Heart left ventricle (tissue), 16 donors: Measurements from ENCODE around the gene WDR7. TPM values are rescaled to one million over a fixed set of nuclear protein-coding genes. Genes with fewer than 3 reads are reported as not detected.

Source experiments
- ATAC-seq, 4 donors: fragments of 200-7000 bp; cut with Tn5 transposase; one replicate each; pipeline ENCODE4 v1.9.1; 2020 to 2022; ENCODE audit warnings: moderate library complexity in 4 of 4, mild to moderate bottlenecking in 3 of 4, moderate number of reproducible peaks in 1 of 4
- DNase-seq, 5 donors: peaks; one replicate each; pipeline ENCODE4 v3.0.0-alpha.2; 2020
- H3K27ac ChIP-seq, 12 donors: fragments of 200-600 bp; sonication (generic) in 4 of 12; one replicate each; pipeline versions ENCODE4 v1.5.0 to v1.8.0; 2016 to 2022; ENCODE audit warnings: mild to moderate bottlenecking in 2 of 12
- H3K27me3 ChIP-seq, 9 donors: fragments of 200-600 bp; sonication (generic) in 2 of 9; one replicate each; pipeline versions ENCODE4 v1.5.1 to v1.8.0; 2016 to 2022; ENCODE audit warnings: mild to moderate bottlenecking in 3 of 9
- H3K36me3 ChIP-seq, 9 donors: fragments of 200-600 bp; sonication (generic) in 2 of 9; one replicate each; pipeline versions ENCODE4 v1.5.0 to v1.8.0; 2018 to 2022; ENCODE audit warnings: mild to moderate bottlenecking in 2 of 9
- H3K4me1 ChIP-seq, 12 donors: fragments of 200-600 bp; sonication (generic) in 4 of 12; one replicate each; pipeline versions ENCODE4 v1.5.0 to v1.8.0; 2016 to 2022; ENCODE audit warnings: mild to moderate bottlenecking in 3 of 12
- H3K4me3 ChIP-seq, 12 donors: fragments of 200-600 bp; sonication (generic) in 4 of 12; one replicate each; pipeline versions ENCODE4 v1.5.0 to v1.8.0; 2017 to 2022; ENCODE audit warnings: mild to moderate bottlenecking in 9 of 12, moderate library complexity in 4 of 12
- H3K9me3 ChIP-seq, 12 donors: fragments of 200-600 bp; sonication (generic) in 4 of 12; one replicate each; pipeline versions ENCODE4 v1.5.0 to v1.8.0; 2016 to 2022; ENCODE audit warnings: mild to moderate bottlenecking in 1 of 12
- CTCF ChIP-seq, 12 donors: fragments of 200-600 bp; sonication (generic) in 4 of 12; IDR thresholded peaks; one replicate each; pipeline versions ENCODE4 v1.5.0 to v1.8.0; 2018 to 2022; ENCODE audit warnings: antibody characterized with exemption in 12 of 12, mild to moderate bottlenecking in 5 of 12
- POLR2A ChIP-seq, 2 donors: fragments of 450-650 bp; IDR thresholded peaks; one replicate each; pipeline ENCODE4 v1.6.1; 2017; ENCODE audit warnings: antibody characterized with exemption in 2 of 2, mild to moderate bottlenecking in 2 of 2, moderate library complexity in 2 of 2
- WGBS, 4 donors: extraction: QIAGEN DNeasy Blood & Tissue Kit in 2 of 4; methylation state at CpG; one replicate each; pipeline versions ENCODE4 v1.1.5 to v1.1.7; 2013 to 2018; 5-methylcytosine and 5-hydroxymethylcytosine counted together
- intact Hi-C, 10 donors: fragments of 100-400 bp; cut with DNase I; formaldehyde crosslinking; loops; one replicate each; pipeline versions ENCODE4 v1.11.1 to v1.14.2; 2022
- polyA plus RNA-seq, 2 donors: library from polyadenylated mRNA; stranded (reverse); fragments of 200-250 nt; gene quantifications; one replicate each; pipeline ENCODE4 v1.2.3, GENCODE V29; 2013
- total RNA-seq, 9 donors: library from RNA; depleted of rRNA in 2 of 9; stranded (reverse); fragments of >200 nt in 2 of 9; fragmentation: NEBNext Ultra II Directional in 3 of 9; extraction: Animal tissue kit (Norgen Biotek cat#: 25700) in 3 of 9; gene quantifications; one replicate each; pipeline versions ENCODE4 v1.1.0 to v1.2.4, GENCODE V29; 2016 to 2023
- donor health status: ischemic (EF 13 %, LVEDD 7.1; RV severe dilation, severe dysfunction).
- donor health status: healthy with polysubstance abuse.
- donor health status: DM: no; HTN: yes; CAD: no.
- donor health status: DM: no; HTN: no; CAD: no.
- donor health status: ischemic (EF 25% LVEDD 6.9; RV normal size, moderate dysfunction).
- donor health status: ischemic (EF 25% LVEDD 5.7; RV mildly dilated, moderate dysfunction).
- donor health status: healthy.
- donor health status: DM: yes; HTN: yes; CAD: no.
- donor health status: ischemic (EF 35%, LVEDD 5.7; RV mildly dilated, moderate dysfunction).
- donor health status: nonischemic (EF 11% LVEDD 7.7; RV severe dilation, severe dysfunction).
- donor health status: DM: yes; HTN: yes; CAD: no.
- donor health status: PGD.
- donor health status: ischemic (EF 29% LVEDD 5.4; RV normal size, mild dysfunction).
- donor health status: nonischemic (EF 23%, LVEDD 6.1; RV moderate dilation, normal function).

Gene WDR7
- total and polyA plus RNA-seq, 11 donors: 4.3 to 33.6 (median 26.6) TPM

DNA sequence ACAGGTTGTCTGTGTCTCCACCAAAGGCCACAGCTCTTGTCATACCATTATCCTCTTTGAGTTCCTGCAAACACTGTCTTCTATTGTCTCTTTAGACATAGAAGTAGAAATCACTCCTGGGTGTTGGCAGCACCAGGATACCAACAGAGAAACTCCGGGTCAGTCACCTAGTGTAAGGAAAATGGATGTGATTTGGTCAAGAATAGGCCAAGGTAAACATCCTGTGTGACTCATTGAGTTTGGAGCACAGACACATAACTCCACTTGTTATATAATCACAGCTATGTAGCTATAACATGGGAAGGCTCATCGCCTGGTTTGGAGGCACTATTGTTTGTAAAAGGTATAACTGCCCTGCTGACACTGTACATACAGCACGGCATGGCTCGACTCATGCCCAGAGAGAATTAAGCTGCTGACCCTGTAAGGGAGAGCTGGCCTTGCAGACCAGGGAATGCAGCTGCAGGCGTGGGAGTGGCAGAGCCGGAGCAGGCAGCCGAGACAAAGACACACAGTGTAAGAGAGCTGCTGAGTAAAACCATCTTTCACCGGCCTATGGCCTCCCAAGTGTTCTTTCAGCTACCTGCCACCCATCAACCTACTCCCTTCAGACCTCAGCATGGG lies 9.3 kb upstream of the WDR7 start:
- no peaks in the 10 kb centered on the region for H3K9me3 ChIP-seq
- WGBS, 4 donors: 72 to 75% (median 74%) methylated on average over 8 of the region's 8 CpGs
- H3K27ac ChIP-seq: no peak overlapping the region
- TF ChIP-seq CTCF (IDR thresholded peaks at IDR 0.05) (no peak), POLR2A (IDR thresholded peaks at IDR 0.05) (no peak)
- intact Hi-C loops: loop anchor here in 1 of 10 donors (10.0 kb wide), 1 partner anchor 923 kb away; no protein-coding TSS in a partner anchor
- ATAC-seq: no peak
- H3K4me3 ChIP-seq: no peak overlapping the region
- H3K4me1 ChIP-seq: peaks cover 0 to 16% (median 6%) of the 10 kb centered on the region in 12 donors
- no peaks in the 10 kb centered on the region for H3K27me3 ChIP-seq
- no peaks in the 10 kb centered on the region for H3K36me3 ChIP-seq
- DNase-seq: no peak

- TF ChIP-seq POLR2A (IDR thresholded peaks at IDR 0.05) (no peak), CTCF (IDR thresholded peaks at IDR 0.05) (no peak)
- DNase-seq: no peak
- H3K27me3 ChIP-seq: no peaks in the 10 kb centered on the region
- intact Hi-C loops: loop anchor here in 1 of 10 donors (10.0 kb wide), 1 partner anchor 921 kb away; no protein-coding TSS in a partner anchor
- H3K4me3 ChIP-seq: no peak overlapping the region
- H3K27ac ChIP-seq: no peak overlapping the region
- WGBS, 4 donors: 85 to 92% (median 86%) methylated on average over 3 of the region's 3 CpGs
- ATAC-seq: no peak
- H3K9me3 ChIP-seq: no peaks in the 10 kb centered on the region
- H3K4me1 ChIP-seq: peaks cover 0 to 7% (median 3%) of the 10 kb centered on the region in 12 donors
- H3K36me3 ChIP-seq: no peaks in the 10 kb centered on the region
Measured at GRCh38 chr18:56643381-56643780, 7.8 kb upstream of the WDR7 start.

DNA sequence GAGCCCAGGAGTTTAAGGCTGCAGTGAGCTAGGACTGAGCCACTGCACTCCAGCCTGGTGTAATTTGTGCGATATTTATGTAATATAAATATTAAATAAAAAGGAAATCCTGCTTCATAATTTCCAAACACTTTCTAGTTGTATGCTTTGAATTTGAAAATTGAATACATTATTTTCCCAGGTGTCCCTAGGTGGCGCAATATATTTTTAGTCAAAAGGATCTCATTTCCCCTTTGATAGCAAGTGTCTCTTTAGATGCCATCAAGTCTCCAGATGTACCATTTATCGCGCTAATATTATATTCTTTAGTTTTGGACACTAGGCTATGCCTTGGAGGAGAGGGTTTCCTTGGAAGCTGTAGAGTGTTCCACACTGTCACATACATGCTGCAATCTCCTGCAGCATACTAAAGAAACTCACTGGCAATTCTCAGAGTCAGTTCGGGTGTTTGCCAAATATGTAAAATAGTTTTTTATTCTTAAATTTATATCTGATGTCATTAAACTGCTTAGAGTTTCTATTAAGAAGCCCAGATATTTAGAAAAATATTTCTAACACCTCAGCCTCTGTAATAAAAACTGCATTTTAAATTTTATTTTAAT lies 5.6 kb upstream of the WDR7 start:
- intact Hi-C loops: loop anchor here in 1 of 10 donors (10.0 kb wide), 1 partner anchor 919 kb away; no protein-coding TSS in a partner anchor
- no peaks in the 10 kb centered on the region for H3K9me3 ChIP-seq
- no peak overlapping the region for H3K4me3 ChIP-seq
- 64 to 72% (median 66%) methylated on average over 5 of the region's 5 CpGs for WGBS, 4 donors
- H3K36me3 ChIP-seq: no peaks in the 10 kb centered on the region
- H3K4me1 ChIP-seq: peaks cover 0 to 5% (median 1%) of the 10 kb centered on the region in 12 donors
- ATAC-seq: no peak
- peak in 8 of 12 donors; percentile 23 to 50 (median 40) for TF ChIP-seq CTCF (IDR thresholded peaks at IDR 0.05)
- no peak for TF ChIP-seq POLR2A (IDR thresholded peaks at IDR 0.05)
- H3K27ac ChIP-seq: no peak overlapping the region
- DNase-seq: no peak
- H3K27me3 ChIP-seq: no peaks in the 10 kb centered on the region

- Histone ChIP-seq H3K9me3 (no peaks in the 10 kb centered on the region), H3K27ac (no peak overlapping the region), H3K4me1 (peaks cover 0 to 14% (median 5%) of the 10 kb centered on the region in 12 donors), H3K36me3 (no peaks in the 10 kb centered on the region), H3K27me3 (no peaks in the 10 kb centered on the region), H3K4me3 (no peak overlapping the region)
- DNase-seq: no peak
- intact Hi-C loops: loop anchor here in 1 of 10 donors (10.0 kb wide), 1 partner anchor 918 kb away; no protein-coding TSS in a partner anchor
- no peak for TF ChIP-seq POLR2A (IDR thresholded peaks at IDR 0.05)
- no peak for TF ChIP-seq CTCF (IDR thresholded peaks at IDR 0.05)
- no peak for ATAC-seq
Measured at GRCh38 chr18:56647071-56647470, 4.1 kb upstream of the WDR7 start.
